HAP-1 (cell line): Measurements from ENCODE around the gene MARK1.

Experiments
- DNase-seq, 2 experiments: peaks; one replicate each; pipeline ENCODE4 v3.0.0-alpha.2; 2016 to 2020; ENCODE audit warnings: low spot score in 2 of 2
- H3K27me3 ChIP-seq: fragments of 250-450 bp; sonication (Bioruptor Pico); 2 replicates; pipeline ENCODE4 v1.5.1; 2020; ENCODE audit warnings: low read depth, mild to moderate bottlenecking, moderate library complexity
- H3K36me3 ChIP-seq: fragments of 250-450 bp; sonication (Bioruptor Pico); replicated peaks from 2 replicates; pipeline ENCODE4 v1.5.1; 2020; ENCODE audit warnings: mild to moderate bottlenecking
- H3K4me1 ChIP-seq: fragments of 250-450 bp; sonication (Bioruptor Pico); 2 replicates; pipeline ENCODE4 v1.5.1; 2020; ENCODE audit warnings: mild to moderate bottlenecking
- H3K4me3 ChIP-seq: fragments of 250-450 bp; sonication (Bioruptor Pico); 2 replicates; pipeline ENCODE4 v1.5.1; 2020; ENCODE audit warnings: mild to moderate bottlenecking, moderate library complexity
- H3K9me3 ChIP-seq: fragments of 250-450 bp; sonication (Bioruptor Pico); 2 replicates; pipeline ENCODE4 v1.5.1; 2020; ENCODE audit warnings: mild to moderate bottlenecking, moderate library complexity
- in situ Hi-C: fragments of 300-500 bp; cut with MboI; formaldehyde crosslinking; loops from 3 replicates; pipeline ENCODE4 v1.14.3; 2020; ENCODE audit warnings: low sequenced_read_pairs, inconsistent platforms, mixed read lengths

MARK1 gene

DNA sequence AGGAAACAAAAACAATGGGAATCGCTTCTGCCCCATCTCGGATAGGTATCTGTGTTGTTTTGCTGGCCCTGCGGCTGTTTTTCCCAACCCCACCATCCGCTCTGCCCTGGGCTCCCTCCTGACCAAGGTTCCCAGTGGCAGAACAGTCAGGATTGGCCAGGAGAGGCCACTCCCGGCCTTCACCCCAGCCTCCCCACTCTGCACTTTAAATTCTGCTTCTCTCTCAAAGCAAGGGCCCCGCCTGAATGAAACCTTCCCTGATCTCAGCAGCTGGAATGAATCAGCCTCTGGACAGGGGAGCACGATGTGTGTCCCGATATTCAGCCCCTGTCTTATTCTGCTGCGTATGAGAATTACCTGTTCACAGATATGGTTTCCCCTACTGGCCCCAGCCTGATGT lies 178.5 kb downstream of the MARK1 start:
- in situ Hi-C loops: no loop called here
- no peaks in the 10 kb centered on the region for H3K4me1 ChIP-seq
- no peaks in the 10 kb centered on the region for H3K27me3 ChIP-seq
- H3K4me3 ChIP-seq: no peak overlapping the region
- DNase-seq: no peak
- H3K9me3 ChIP-seq: no peaks in the 10 kb centered on the region
- H3K36me3 ChIP-seq: no peaks in the 10 kb centered on the region

DNA sequence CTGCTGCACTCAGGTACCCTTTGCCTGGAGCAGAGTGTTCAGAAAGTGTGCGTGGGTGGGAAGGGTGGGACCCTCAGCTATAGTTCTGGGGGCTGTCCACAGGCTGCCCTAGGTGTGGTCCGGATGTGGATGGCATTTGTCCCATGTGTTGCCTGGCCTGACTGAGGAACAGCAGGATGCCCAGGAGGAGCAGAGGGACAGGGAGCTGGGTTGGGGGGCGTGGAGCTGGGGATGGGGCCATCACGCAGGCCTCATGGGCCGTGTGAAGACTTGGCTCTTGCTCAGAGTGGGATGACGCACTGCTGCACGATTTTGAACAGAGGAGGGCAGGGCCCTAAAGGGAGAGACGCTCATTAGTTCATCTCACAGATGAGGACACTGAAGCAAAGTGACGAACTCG lies 179.2 kb downstream of the MARK1 start:
- Histone ChIP-seq H3K4me1 (no peaks in the 10 kb centered on the region), H3K4me3 (no peak overlapping the region), H3K27me3 (no peaks in the 10 kb centered on the region), H3K36me3 (no peaks in the 10 kb centered on the region), H3K9me3 (no peaks in the 10 kb centered on the region)
- DNase-seq: no peak
- in situ Hi-C loops: no loop called here

DNA sequence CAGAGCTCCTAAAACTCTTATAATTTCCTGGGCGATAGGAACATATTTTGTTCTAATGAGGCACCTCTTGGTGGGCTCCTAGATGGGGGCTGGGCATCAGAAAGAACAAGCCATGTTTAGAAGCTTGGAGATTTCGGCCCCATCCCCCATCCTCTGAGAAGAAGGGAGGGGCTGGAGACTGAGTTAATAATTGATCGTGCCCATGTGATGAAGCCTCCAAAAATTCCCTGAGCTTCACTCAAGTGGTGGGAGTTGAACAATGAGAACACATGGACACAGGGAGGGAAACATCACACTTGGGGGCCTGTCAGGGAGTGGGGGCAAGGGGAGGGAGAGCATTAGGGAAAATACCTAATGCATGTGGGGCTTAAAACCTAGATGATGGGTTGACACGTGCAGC lies 180.3 kb downstream of the MARK1 start:
- Histone ChIP-seq H3K27me3 (no peaks in the 10 kb centered on the region), H3K4me3 (no peak overlapping the region), H3K9me3 (no peaks in the 10 kb centered on the region), H3K4me1 (no peaks in the 10 kb centered on the region), H3K36me3 (no peaks in the 10 kb centered on the region)
- no peak for DNase-seq
- in situ Hi-C loops: no loop called here

DNA sequence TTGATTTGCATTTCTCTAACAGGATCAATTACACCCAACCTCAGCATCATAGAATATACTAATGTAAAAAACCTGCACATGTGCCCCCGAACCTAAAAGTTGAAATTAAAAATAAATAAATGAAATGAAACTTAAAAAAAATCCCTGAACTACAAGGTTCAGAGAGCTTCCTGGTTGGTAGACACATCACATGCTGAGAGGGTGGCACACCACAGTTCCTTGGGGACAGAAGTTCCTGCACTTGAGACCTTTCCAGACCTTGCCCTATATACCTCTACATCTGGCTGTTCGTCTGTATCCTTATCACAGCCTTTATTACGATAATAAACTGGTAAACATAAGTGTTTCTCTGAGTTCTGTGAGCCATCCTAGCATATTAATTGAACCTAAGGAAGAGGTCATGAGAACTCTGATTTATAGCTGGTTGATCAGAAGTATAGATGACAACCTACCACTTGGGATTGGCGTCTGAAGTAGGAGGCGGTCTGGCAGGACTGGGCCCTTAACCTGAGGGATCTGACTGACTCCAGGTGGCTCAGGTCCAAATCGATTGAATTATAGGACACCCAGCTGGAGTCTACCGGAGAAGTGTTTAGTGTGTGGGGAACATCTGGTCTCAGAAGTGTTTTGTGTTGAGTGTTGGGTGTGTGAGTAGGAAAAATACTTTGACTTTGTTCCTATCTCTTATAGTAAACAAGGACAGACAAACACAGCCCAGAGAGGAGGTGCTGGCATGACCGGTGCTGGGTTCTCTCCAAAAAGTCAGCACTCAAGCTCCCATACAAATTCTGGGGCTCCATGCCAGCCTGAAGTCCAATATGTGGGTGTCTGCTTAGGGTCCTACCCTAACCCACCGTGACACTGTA lies 181.2 kb downstream of the MARK1 start:
- DNase-seq: no peak
- no peaks in the 10 kb centered on the region for H3K36me3 ChIP-seq
- H3K27me3 ChIP-seq: no peaks in the 10 kb centered on the region
- H3K4me1 ChIP-seq: no peaks in the 10 kb centered on the region
- no peaks in the 10 kb centered on the region for H3K9me3 ChIP-seq
- in situ Hi-C loops: no loop called here
- H3K4me3 ChIP-seq: no peak overlapping the region

DNA sequence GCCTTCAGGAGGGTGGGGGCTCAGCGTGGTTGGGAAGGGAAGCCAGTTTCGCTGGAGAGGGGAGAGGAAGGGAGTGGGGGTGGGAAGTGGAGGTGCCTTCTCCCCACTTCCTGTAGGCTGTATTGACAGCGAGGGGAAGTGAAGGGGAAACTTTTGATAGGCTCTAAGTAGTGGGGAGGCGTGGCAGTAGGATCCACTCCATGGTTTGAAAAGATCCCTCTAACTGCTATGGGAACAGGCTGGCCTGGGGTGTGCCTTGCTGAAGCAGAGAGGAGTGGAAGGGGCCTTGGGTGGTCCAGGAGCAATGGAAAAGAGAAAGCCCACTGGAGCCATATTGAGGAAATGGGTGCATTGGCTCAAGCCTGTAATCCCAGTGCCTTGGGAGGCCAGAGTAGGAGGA lies 182.4 kb downstream of the MARK1 start:
- DNase-seq: no peak
- in situ Hi-C loops: no loop called here
- no peaks in the 10 kb centered on the region for H3K9me3 ChIP-seq

DNA sequence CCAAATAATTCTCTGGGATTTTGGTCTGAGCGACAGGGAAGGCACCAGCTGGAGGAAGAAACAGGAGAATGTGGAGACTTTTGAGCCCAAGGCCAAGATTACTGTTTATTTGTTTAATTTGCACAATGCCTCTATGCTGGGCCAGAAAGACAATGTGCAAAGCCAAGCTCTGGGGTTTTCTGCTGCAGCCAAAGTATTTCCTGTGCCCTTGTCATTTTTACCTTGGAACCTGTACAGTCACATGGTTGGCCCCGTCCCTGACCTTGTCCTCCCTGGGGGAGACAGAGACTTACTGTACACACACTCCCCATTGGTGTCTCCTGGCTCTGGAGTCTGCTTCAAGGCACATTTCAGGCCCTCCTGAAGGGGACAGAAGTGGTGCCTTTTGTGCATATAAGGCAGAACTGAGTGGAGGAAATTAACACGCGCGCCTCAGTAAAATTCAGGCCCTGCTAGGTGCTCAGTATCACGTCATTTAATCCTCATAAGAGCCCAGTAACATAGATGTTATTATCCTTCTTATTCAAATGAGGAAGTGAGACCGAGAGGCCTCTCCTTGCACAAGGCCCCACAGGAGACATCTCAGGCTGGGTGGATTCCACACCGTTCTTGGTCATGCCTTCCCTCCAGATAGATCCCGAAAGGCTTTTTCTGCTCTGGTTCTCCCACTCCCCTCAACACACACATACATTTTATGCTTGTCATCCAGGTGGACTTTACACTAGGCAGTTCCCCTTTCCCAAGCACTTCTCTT lies 183.3 kb downstream of the MARK1 start:
- Histone ChIP-seq H3K4me1 (no peaks in the 10 kb centered on the region), H3K36me3 (no peaks in the 10 kb centered on the region), H3K9me3 (no peaks in the 10 kb centered on the region), H3K27me3 (no peaks in the 10 kb centered on the region), H3K4me3 (no peak overlapping the region)
- in situ Hi-C loops: no loop called here
- DNase-seq: no peak

More for the DNA sequence above, 182.4 kb downstream of the MARK1 start:
- no peaks in the 10 kb centered on the region for H3K4me1 ChIP-seq
- H3K27me3 ChIP-seq: no peaks in the 10 kb centered on the region
- H3K4me3 ChIP-seq: no peak overlapping the region
- no peaks in the 10 kb centered on the region for H3K36me3 ChIP-seq
